Liver (tissue), 3 donors: Measurements from ENCODE around the gene METTL5.

Experiments used
- ATF3 ChIP-seq: IDR thresholded peaks from 2 replicates; pipeline ENCODE4 v1.6.1; 2016; ENCODE audit warnings: antibody characterized with exemption
- CTCF ChIP-seq: fragments of 150-350 bp; IDR thresholded peaks from 2 replicates; pipeline ENCODE4 v1.5.1; 2017; ENCODE audit warnings: improper control_type of control experiment, low read depth, low read length; ENCODE audit not compliant: missing input control
- GABPA ChIP-seq, 2 donors: IDR thresholded peaks in 1 of 2; conservative IDR thresholded peaks in 1 of 2; 2 replicates each; pipeline ENCODE4 v1.6.1; 2016; ENCODE audit warnings: antibody characterized with exemption in 2 of 2, mild to moderate bottlenecking in 1 of 2, moderate library complexity in 1 of 2
- MAX ChIP-seq: IDR thresholded peaks from 2 replicates; pipeline ENCODE4 v1.6.1; 2016; ENCODE audit warnings: antibody characterized with exemption
- TAF1 ChIP-seq: conservative IDR thresholded peaks from 2 replicates; pipeline ENCODE4 v1.6.1; 2016; ENCODE audit warnings: antibody characterized with exemption, mild to moderate bottlenecking
- donor health status: healthy.
- donor health status: healthy.

GRCh38 chr2:169815849-169816248 lies 8.9 kb downstream of the METTL5 start:
- TF ChIP-seq GABPA (IDR thresholded peaks at IDR 0.05 in 1 of 2, conservative IDR thresholded peaks at IDR 0.05 in 1 of 2) (no peak), CTCF (no peak), TAF1 (no peak), MAX (no peak), ATF3 (no peak)
